GM20000 (cell line): ENCODE results near the gene DHDDS.

Experiments
- DNase-seq: peaks from one replicate; pipeline ENCODE4 v3.0.0; 2012; ENCODE audit warnings: low spot score
- CTCF ChIP-seq: IDR thresholded peaks from 2 replicates; pipeline ENCODE4 v1.5.1; 2012; ENCODE audit warnings: mild to moderate bottlenecking, control low read depth; ENCODE audit errors: extremely low read depth, missing control alignments

DHDDS gene

GRCh38 chr1:26476958-26477357 lies 44.8 kb downstream of the DHDDS start:
- TF ChIP-seq CTCF, result no peak
- no peak for DNase-seq

GRCh38 chr1:26477446-26478152 lies 45.5 kb downstream of the DHDDS start:
- DNase-seq, result no peak
- TF ChIP-seq CTCF, result no peak

- DNase-seq, result no peak
- no peak for TF ChIP-seq CTCF
Observed at GRCh38 chr1:26478159-26478558, 46.0 kb downstream of the DHDDS start.

GRCh38 chr1:26478988-26479387 lies 46.9 kb downstream of the DHDDS start:
- TF ChIP-seq CTCF, result no peak
- no peak for DNase-seq

- TF ChIP-seq CTCF, result no peak
- no peak for DNase-seq
Observed at GRCh38 chr1:26482921-26483320, 50.8 kb downstream of the DHDDS start.

- TF ChIP-seq CTCF, result no peak
- DNase-seq, result no peak
Observed at GRCh38 chr1:26483980-26484379, 51.9 kb downstream of the DHDDS start.

- no peak for TF ChIP-seq CTCF
- no peak for DNase-seq
Observed at GRCh38 chr1:26490155-26490554, 58.0 kb downstream of the DHDDS start.
